K562 (cell line): ENCODE results near the gene ARHGAP12. TPM values are rescaled to one million over a fixed set of nuclear protein-coding genes. Genes with fewer than 3 reads are reported as not detected.
A peak's percentile ranks its signal among the peaks of the same experiment; 100 is the strongest.

Source experiments
- C11orf30 ChIP-seq: fragments of 450-650 bp; IDR thresholded peaks from 2 replicates; pipeline ENCODE4 v1.6.1; 2016; ENCODE audit warnings: low read depth, mild to moderate bottlenecking
- CBX2 ChIP-seq: fragments of 200-600 bp; sonication (generic); IDR thresholded peaks from one replicate; pipeline ENCODE4 v1.6.1; 2012; ENCODE audit warnings: mild to moderate bottlenecking, low read length, inconsistent platforms; ENCODE audit not compliant: insufficient read depth, poor library complexity, severe bottlenecking
- EWSR1 ChIP-seq: fragments of 450-650 bp; IDR thresholded peaks from 2 replicates; pipeline ENCODE4 v1.6.1; 2018; ENCODE audit warnings: borderline replicate concordance, mild to moderate bottlenecking, low read depth, moderate library complexity; ENCODE audit not compliant: partially characterized antibody
- FOXJ2 ChIP-seq: fragments of 200-800 bp; sonication (Bioruptor generic); IDR thresholded peaks from 2 replicates; pipeline ENCODE4 v1.6.1; 2016; ENCODE audit warnings: missing genetic modification characterization, missing compliant biosample characterization
- HCFC1 ChIP-seq: IDR thresholded peaks from 2 replicates; pipeline ENCODE4 v1.6.1; 2012; ENCODE audit warnings: low read depth, low read length, improper control_type of control experiment
- PML ChIP-seq: IDR thresholded peaks from 2 replicates; pipeline ENCODE4 v1.6.1; 2012; ENCODE audit warnings: low read length, inconsistent platforms
- RAD51 ChIP-seq: fragments of 450-650 bp; IDR thresholded peaks from 2 replicates; pipeline ENCODE4 v1.7.1; 2016; ENCODE audit warnings: low read depth, mild to moderate bottlenecking, borderline replicate concordance
- RB1 ChIP-seq: fragments of 450-650 bp; IDR thresholded peaks from 2 replicates; pipeline ENCODE4 v1.6.1; 2017; ENCODE audit warnings: low read depth, mild to moderate bottlenecking
- SP2 ChIP-seq: IDR thresholded peaks from 2 replicates; pipeline ENCODE4 v1.6.1; 2011; ENCODE audit warnings: mild to moderate bottlenecking, low read depth, low read length, moderate library complexity; ENCODE audit not compliant: poor library complexity, severe bottlenecking; ENCODE audit errors: extremely low read depth
- ZBTB8A ChIP-seq: fragments of 450-650 bp; IDR thresholded peaks from 2 replicates; pipeline ENCODE4 v1.6.1; 2018; ENCODE audit warnings: mild to moderate bottlenecking, moderate library complexity; ENCODE audit not compliant: partially characterized antibody
- ZNF134 ChIP-seq: fragments of 250-450 bp; sonication (Bioruptor Pico); conservative IDR thresholded peaks from 2 replicates; pipeline ENCODE4 v1.4.0; 2020
- ZNF24 ChIP-seq: fragments of 450-650 bp; IDR thresholded peaks from 2 replicates; pipeline ENCODE4 v1.6.1; 2016
- ZNF311 ChIP-seq: fragments of 250-450 bp; sonication (Bioruptor Pico); IDR thresholded peaks from 2 replicates; pipeline ENCODE4 v1.4.0; 2020; ENCODE audit warnings: mild to moderate bottlenecking, moderate library complexity
- ZNF316 ChIP-seq: fragments of 450-650 bp; IDR thresholded peaks from 2 replicates; pipeline ENCODE4 v1.6.1; 2016
- ZNF384 ChIP-seq: IDR thresholded peaks from 2 replicates; pipeline ENCODE4 v1.6.1; 2012; ENCODE audit warnings: low read depth, low read length, improper control_type of control experiment
- ZNF408 ChIP-seq: fragments of 250-450 bp; sonication (Bioruptor Pico); IDR thresholded peaks from 2 replicates; pipeline ENCODE4 v1.4.0; 2020; ENCODE audit warnings: low read depth, mild to moderate bottlenecking, moderate library complexity
- ZNF445 ChIP-seq: fragments of 250-450 bp; sonication (Bioruptor Pico); IDR thresholded peaks from 2 replicates; pipeline ENCODE4 v1.4.0; 2020; ENCODE audit warnings: low read depth, mild to moderate bottlenecking, moderate library complexity
- ZNF57 ChIP-seq: fragments of 450-650 bp; formaldehyde crosslinking; IDR thresholded peaks from 2 replicates; pipeline ENCODE4 v1.4.0; 2020; ENCODE audit warnings: mild to moderate bottlenecking, moderate library complexity
- ZNF583 ChIP-seq: fragments of 250-450 bp; sonication (Bioruptor Pico); IDR thresholded peaks from 2 replicates; pipeline ENCODE4 v1.4.0; 2020
- ZNF707 ChIP-seq: fragments of 250-450 bp; sonication (Bioruptor Pico); conservative IDR thresholded peaks from 2 replicates; pipeline ENCODE4 v1.8.0; 2022; ENCODE audit warnings: inconsistent platforms, mild to moderate bottlenecking, moderate library complexity
- ZNF780A ChIP-seq: fragments of 250-450 bp; sonication (Bioruptor Pico); IDR thresholded peaks from 2 replicates; pipeline ENCODE4 v1.5.0; 2021; ENCODE audit warnings: mild to moderate bottlenecking
- polyA plus RNA-seq, 8 experiments: library from polyadenylated mRNA; depleted of rRNA in 4 of 8; stranded (reverse) in 5 of 8; unstranded in 3 of 8; fragments of >200 nt; fragmentation: Nextera tagmentation in 2 of 8; fragmentation: Illumina TruSeq in 1 of 8; extraction: Ambion mirVana in 2 of 8; extraction: Trizol in 1 of 8; gene quantifications; 2 replicates each; pipeline versions ENCODE4 v1.2.1 to v1.2.3, GENCODE V29; 2011 to 2014; ENCODE audit warnings: inconsistent platforms in 1 of 8, missing spikeins in 1 of 8
- total RNA-seq, 7 experiments: library from RNA; depleted of rRNA in 6 of 7; stranded (reverse); fragments of >200 nt in 6 of 7; fragmentation: Illumina TruSeq in 2 of 7; extraction: Trizol in 2 of 7; gene quantifications; 2 replicates each; pipeline versions ENCODE4 v1.2.1 to v1.2.3, GENCODE V29; 2011 to 2021; ENCODE audit warnings: low replicate concordance in 1 of 7
- TF ChIP-seq, protein P1 (sequence below): fragments of 450-650 bp; IDR thresholded peaks from 2 replicates; pipeline ENCODE4 v1.7.0; 2016; ENCODE audit warnings: borderline replicate concordance
- TF ChIP-seq, protein P2 (sequence below): sonication (generic); formaldehyde crosslinking; IDR thresholded peaks from 2 replicates; pipeline ENCODE4 v1.8.1; 2023; ENCODE audit warnings: mild to moderate bottlenecking, missing genetic modification reagents
- TF ChIP-seq, protein P3 (sequence below): fragments of 450-650 bp; IDR thresholded peaks from 2 replicates; pipeline ENCODE4 v1.6.1; 2014; ENCODE audit warnings: low read depth, mild to moderate bottlenecking, moderate library complexity, borderline replicate concordance
- TF ChIP-seq, protein P4 (sequence below), 2 experiments: fragments of 450-650 bp in 1 of 2; sonication (generic) in 1 of 2; formaldehyde crosslinking in 1 of 2; IDR thresholded peaks in 1 of 2; conservative IDR thresholded peaks in 1 of 2; 2 replicates each; pipeline versions ENCODE4 v1.6.1 to v1.8.1; 2016 to 2023; ENCODE audit warnings: mild to moderate bottlenecking in 2 of 2, moderate library complexity in 2 of 2, inconsistent platforms in 1 of 2, missing genetic modification reagents in 1 of 2

ARHGAP12 gene
- total and polyA plus RNA-seq, 9 of the 15 experiments (the other 6 are each of a cell fraction or from before 2014, with no cell fraction given) = 4.4 to 18.7 (median 10.1) TPM

DNA sequence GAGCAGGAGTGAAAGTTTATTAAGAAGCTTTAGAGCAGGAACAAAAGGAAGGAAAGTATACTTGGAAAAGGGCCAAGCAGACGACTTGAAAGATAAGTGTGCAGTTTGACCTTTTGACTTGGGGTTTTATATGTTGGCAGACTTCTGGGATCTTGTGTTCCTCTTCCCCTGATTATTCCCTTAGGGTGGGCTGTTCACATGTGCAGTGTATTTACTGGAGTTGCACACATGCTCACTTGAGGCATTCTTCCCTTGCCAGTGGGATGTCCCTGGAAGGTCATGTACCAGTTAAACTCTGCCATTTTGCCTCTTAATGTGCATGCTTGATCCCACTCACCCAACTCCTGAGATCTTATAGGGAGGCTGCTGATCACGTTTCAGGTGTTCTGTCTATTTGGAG, 23.4 kb upstream of the ARHGAP12 start (continued):
- no peak for TF ChIP-seq FOXJ2
- no peak for TF ChIP-seq RB1
- TF ChIP-seq ZNF384 = no peak
- TF ChIP-seq, protein P1, sequence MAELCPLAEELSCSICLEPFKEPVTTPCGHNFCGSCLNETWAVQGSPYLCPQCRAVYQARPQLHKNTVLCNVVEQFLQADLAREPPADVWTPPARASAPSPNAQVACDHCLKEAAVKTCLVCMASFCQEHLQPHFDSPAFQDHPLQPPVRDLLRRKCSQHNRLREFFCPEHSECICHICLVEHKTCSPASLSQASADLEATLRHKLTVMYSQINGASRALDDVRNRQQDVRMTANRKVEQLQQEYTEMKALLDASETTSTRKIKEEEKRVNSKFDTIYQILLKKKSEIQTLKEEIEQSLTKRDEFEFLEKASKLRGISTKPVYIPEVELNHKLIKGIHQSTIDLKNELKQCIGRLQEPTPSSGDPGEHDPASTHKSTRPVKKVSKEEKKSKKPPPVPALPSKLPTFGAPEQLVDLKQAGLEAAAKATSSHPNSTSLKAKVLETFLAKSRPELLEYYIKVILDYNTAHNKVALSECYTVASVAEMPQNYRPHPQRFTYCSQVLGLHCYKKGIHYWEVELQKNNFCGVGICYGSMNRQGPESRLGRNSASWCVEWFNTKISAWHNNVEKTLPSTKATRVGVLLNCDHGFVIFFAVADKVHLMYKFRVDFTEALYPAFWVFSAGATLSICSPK = no peak
- TF ChIP-seq ZNF583 (CRISPR knock-in tag) = no peak
- TF ChIP-seq, protein P2, sequence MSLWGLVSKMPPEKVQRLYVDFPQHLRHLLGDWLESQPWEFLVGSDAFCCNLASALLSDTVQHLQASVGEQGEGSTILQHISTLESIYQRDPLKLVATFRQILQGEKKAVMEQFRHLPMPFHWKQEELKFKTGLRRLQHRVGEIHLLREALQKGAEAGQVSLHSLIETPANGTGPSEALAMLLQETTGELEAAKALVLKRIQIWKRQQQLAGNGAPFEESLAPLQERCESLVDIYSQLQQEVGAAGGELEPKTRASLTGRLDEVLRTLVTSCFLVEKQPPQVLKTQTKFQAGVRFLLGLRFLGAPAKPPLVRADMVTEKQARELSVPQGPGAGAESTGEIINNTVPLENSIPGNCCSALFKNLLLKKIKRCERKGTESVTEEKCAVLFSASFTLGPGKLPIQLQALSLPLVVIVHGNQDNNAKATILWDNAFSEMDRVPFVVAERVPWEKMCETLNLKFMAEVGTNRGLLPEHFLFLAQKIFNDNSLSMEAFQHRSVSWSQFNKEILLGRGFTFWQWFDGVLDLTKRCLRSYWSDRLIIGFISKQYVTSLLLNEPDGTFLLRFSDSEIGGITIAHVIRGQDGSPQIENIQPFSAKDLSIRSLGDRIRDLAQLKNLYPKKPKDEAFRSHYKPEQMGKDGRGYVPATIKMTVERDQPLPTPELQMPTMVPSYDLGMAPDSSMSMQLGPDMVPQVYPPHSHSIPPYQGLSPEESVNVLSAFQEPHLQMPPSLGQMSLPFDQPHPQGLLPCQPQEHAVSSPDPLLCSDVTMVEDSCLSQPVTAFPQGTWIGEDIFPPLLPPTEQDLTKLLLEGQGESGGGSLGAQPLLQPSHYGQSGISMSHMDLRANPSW (CRISPR knock-in tag) = no peak
- no peak for TF ChIP-seq ZNF780A (CRISPR knock-in tag)
- no peak for TF ChIP-seq ZNF311 (CRISPR knock-in tag)
- TF ChIP-seq, protein P3, sequence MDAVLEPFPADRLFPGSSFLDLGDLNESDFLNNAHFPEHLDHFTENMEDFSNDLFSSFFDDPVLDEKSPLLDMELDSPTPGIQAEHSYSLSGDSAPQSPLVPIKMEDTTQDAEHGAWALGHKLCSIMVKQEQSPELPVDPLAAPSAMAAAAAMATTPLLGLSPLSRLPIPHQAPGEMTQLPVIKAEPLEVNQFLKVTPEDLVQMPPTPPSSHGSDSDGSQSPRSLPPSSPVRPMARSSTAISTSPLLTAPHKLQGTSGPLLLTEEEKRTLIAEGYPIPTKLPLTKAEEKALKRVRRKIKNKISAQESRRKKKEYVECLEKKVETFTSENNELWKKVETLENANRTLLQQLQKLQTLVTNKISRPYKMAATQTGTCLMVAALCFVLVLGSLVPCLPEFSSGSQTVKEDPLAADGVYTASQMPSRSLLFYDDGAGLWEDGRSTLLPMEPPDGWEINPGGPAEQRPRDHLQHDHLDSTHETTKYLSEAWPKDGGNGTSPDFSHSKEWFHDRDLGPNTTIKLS = no peak
- TF ChIP-seq SP2 = no peak
- peak; percentile 53; the same call in 1 of the 2 replicates for TF ChIP-seq PML
- TF ChIP-seq ZNF316 = no peak
- no peak for TF ChIP-seq EWSR1
- no peak for TF ChIP-seq ZNF408 (CRISPR knock-in tag)
- TF ChIP-seq C11orf30 = no peak
- TF ChIP-seq ZNF57 (CRISPR knock-in tag) = no peak
- TF ChIP-seq ZNF445 (CRISPR knock-in tag) = no peak
- TF ChIP-seq, protein P4, sequence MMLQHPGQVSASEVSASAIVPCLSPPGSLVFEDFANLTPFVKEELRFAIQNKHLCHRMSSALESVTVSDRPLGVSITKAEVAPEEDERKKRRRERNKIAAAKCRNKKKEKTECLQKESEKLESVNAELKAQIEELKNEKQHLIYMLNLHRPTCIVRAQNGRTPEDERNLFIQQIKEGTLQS (IDR thresholded peaks at IDR 0.05) = no peak
- TF ChIP-seq, protein P4 (CRISPR knock-in tag; conservative IDR thresholded peaks at IDR 0.05) = no peak
- no peak for TF ChIP-seq HCFC1
- TF ChIP-seq RAD51 = no peak
- no peak for TF ChIP-seq ZBTB8A
- TF ChIP-seq ZNF24 = no peak
- TF ChIP-seq ZNF707 (CRISPR knock-in tag) = no peak
- peak; percentile 97 for TF ChIP-seq ZNF134
- TF ChIP-seq CBX2 = no peak
